NT2/D1 (cell line): ENCODE measurements around the gene HPGD.

Experiments used
- DNase-seq: peaks from one replicate; pipeline ENCODE4 v3.0.0-alpha.2; 2011; ENCODE audit warnings: low read depth, low spot score
- H3K27me3 ChIP-seq: 2 replicates; pipeline ENCODE4 v1.6.0; 2011; ENCODE audit warnings: mild to moderate bottlenecking; ENCODE audit not compliant: insufficient read length, insufficient read depth
- H3K36me3 ChIP-seq: 2 replicates; pipeline ENCODE4 v1.6.1; 2011; ENCODE audit warnings: mild to moderate bottlenecking, low read length, mixed read lengths; ENCODE audit not compliant: insufficient read depth, insufficient read length
- H3K4me1 ChIP-seq: 2 replicates; pipeline ENCODE4 v1.5.1; 2011; ENCODE audit not compliant: insufficient read depth, insufficient read length
- H3K4me3 ChIP-seq: 2 replicates; pipeline ENCODE4 v1.5.1; 2011; ENCODE audit warnings: low read depth; ENCODE audit not compliant: insufficient read length
- H3K9ac ChIP-seq: 2 replicates; pipeline ENCODE4 v1.6.0; 2011; ENCODE audit warnings: low read depth; ENCODE audit not compliant: insufficient read length
- H3K9me3 ChIP-seq: 2 replicates; pipeline ENCODE4 v1.5.1; 2011; ENCODE audit warnings: mild to moderate bottlenecking, low read length; ENCODE audit not compliant: insufficient read depth
- SUZ12 ChIP-seq: IDR thresholded peaks from 2 replicates; pipeline ENCODE4 v1.6.1; 2011; ENCODE audit not compliant: insufficient read length, insufficient read depth; ENCODE audit errors: extremely low read depth
- YY1 ChIP-seq: IDR thresholded peaks from 2 replicates; pipeline ENCODE4 v1.6.1; 2011; ENCODE audit not compliant: insufficient read length, insufficient read depth
- ZNF274 ChIP-seq: IDR thresholded peaks from 2 replicates; pipeline ENCODE4 v1.6.1; 2011; ENCODE audit warnings: mild to moderate bottlenecking, low read depth, low read length

HPGD gene

GRCh38 chr4:174449944-174450785 is 72.1 kb downstream of the HPGD start:
- Histone ChIP-seq H3K27me3 (no peaks in the 10 kb centered on the region), H3K4me3 (no peak overlapping the region), H3K36me3 (no peaks in the 10 kb centered on the region), H3K9ac (no peak overlapping the region), H3K9me3 (no peaks in the 10 kb centered on the region), H3K4me1 (no peaks in the 10 kb centered on the region)
- DNase-seq, result no peak
- no peak for TF ChIP-seq ZNF274

- DNase-seq, result no peak
- Histone ChIP-seq H3K9ac (no peak overlapping the region), H3K36me3 (no peaks in the 10 kb centered on the region), H3K4me1 (no peaks in the 10 kb centered on the region), H3K4me3 (no peak overlapping the region), H3K9me3 (no peaks in the 10 kb centered on the region), H3K27me3 (no peaks in the 10 kb centered on the region)
- no peak for TF ChIP-seq SUZ12
- no peak for TF ChIP-seq ZNF274
- no peak for TF ChIP-seq YY1
Observed at GRCh38 chr4:174449152-174449551, 73.1 kb downstream of the HPGD start.

DNA sequence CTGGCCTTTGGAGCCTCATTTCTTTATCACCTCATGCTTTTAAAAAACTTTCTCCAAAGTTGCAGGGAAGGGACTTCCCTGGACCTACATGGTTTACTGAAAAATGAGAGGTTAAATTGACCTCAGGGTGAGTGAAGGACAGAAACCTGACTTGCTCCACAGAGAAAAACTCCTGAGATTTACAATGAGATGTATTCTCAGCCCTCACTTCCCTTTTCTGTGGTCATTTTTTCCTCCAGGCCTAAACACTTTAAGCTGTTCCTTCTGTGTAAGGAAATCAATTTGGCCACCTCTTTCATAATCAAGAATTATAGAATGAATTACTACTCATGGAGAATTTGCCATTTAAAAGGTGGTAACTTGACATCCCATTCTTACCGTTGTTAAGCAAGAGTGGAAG is 77.9 kb downstream of the HPGD start:
- DNase-seq, result no peak
- no peaks in the 10 kb centered on the region for H3K4me1 ChIP-seq
- no peaks in the 10 kb centered on the region for H3K27me3 ChIP-seq
- H3K36me3 ChIP-seq, result no peaks in the 10 kb centered on the region
- no peak for TF ChIP-seq SUZ12
- no peak for TF ChIP-seq ZNF274
- no peak for TF ChIP-seq YY1
- H3K4me3 ChIP-seq, result no peak overlapping the region
- H3K9me3 ChIP-seq, result no peaks in the 10 kb centered on the region; the same call in 1 of the 2 replicates
- H3K9ac ChIP-seq, result no peak overlapping the region
